HG02840 (cell line): Measurements from ENCODE around the gene GPR160.
"Not testable (repeated sequence)": the region's sequence is repeated elsewhere in the genome, so short reads cannot be mapped to it uniquely, and the experiment has no call there.

ENCODE experiments used
- ATAC-seq: cut with Tn5 transposase; IDR thresholded peaks from one replicate; pipeline ENCODE4 v1.9.1; 2021; ENCODE audit warnings: mild to moderate bottlenecking, moderate library complexity, moderate number of reproducible peaks; ENCODE audit not compliant: unreplicated experiment, low FRiP score

GPR160 gene, protein sequence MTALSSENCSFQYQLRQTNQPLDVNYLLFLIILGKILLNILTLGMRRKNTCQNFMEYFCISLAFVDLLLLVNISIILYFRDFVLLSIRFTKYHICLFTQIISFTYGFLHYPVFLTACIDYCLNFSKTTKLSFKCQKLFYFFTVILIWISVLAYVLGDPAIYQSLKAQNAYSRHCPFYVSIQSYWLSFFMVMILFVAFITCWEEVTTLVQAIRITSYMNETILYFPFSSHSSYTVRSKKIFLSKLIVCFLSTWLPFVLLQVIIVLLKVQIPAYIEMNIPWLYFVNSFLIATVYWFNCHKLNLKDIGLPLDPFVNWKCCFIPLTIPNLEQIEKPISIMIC

DNA sequence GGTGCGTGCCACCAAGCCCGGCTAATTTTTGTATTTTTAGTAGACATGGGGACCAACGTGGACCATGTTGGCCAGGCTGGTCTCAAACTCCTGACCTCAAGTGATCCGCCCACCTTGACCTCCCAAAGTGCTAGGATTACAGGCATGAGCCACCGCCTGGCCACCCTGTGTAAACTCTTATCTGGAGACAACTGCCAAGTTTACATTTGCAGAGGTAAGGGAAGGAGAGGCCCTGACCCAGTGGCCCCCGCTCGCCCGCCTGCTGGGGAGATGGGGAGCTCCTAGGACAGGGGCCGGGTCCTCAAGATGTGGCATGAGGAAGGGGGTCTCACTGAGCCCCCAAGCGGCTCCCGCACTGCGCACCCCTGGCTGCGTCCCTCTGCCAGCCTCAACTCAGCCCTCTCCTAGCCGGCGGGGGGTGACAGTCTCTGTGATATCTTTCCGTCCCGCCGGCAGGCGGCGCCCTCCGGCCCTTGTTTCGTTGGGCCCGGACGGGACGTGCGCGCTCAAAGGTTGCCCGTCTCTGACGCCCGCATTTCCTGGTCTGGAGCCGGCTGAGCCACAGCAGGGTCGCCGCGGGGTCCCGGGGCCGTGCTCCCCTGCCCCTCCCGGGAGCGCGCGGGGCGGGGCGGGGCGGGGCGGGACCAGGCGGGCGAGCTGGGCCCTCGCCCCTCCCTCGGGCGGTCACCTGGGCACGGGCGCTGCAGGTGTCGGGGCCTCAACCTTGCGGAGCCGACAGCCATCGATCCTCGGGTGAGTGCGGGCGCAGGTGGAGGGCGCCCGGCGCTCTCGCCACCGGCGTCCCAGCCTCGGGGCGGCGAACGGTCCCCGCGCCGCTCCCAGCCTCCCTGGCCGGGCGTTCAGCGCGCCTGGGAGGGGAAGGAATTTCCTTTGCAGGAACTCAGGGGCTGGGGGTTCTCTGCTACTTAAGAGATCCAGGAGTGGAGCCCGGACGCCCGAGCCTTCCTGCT lies at the start of gene GPR160:
Gene GPR160 (plus strand): TSS at position 533 of the 971 bp plus-strand sequence. CDS start 45,978 bp downstream, outside the sequence.
- peak; percentile 84 for ATAC-seq

DNA sequence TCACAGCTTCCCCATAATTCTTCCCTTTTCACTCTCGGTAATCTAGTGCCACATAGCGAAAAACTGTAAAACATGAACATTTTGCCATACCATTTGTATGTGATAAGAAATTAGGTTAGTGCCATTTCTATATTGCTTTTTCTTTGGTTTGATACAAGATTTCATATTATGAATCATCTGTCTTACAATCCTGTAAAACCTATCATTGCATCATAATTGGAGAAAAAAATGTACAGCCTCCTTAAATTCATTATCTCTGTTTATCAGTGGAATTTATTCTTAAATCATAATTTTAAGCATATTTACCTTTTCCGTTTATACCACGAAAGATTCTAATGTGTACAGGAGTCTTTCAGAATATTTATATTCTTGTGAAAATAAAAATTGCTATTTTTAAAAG lies 47.4 kb upstream of the GPR160 start:
- ATAC-seq = no peak

DNA sequence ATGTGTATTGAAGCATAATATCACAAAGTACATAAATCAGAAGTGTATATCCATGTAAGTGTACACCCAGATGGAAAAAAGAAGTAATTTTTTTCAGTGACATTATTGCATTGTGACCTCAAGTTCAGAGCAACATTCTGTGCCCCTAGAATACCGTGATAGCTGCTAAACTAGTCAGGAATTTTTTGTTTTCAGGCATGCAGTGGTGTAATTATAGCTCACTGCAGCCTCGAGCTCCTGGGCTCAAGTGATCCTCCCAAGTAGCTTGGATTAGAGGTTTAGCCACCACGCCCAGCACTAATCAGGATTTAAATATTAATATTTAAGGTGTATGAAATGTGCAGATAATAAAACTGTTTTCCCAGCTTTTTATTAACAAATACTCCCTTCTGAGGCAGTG lies 45.6 kb upstream of the GPR160 start:
- ATAC-seq = no peak

DNA sequence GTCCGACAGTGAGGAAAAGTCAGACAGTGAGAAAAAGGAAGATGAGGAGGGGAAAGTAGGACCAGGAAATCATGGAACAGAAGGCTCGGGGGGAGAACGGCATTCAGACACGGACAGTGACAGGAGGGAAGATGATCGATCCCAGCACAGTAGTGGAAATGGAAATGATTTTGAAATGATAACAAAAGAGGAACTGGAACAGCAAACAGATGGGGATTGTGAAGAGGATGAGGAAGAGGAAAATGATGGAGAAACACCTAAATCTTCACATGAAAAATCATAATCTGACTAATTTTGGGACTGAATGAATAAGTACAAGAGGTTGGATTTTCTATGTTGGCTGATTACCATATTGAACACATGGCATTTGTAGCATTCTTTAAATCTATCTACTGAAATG lies 45.0 kb upstream of the GPR160 start:
- ATAC-seq = no peak

DNA sequence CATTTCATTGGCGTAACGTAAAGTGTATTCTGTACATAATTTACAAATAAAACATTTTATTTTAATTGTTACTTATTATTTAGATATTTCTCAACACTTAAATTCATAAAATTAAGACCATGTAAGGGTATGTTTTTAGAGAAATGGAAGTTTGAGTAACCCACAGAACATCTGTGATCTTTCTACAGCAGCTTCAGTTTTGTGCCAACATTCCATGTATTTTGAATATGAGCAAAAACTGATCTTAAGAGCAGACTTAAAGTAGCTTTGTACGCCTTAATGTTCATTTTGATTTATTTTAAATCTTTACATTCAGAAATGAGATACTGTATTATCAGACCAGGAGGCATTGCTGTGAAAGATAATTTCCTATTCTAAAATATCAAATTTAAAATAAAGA lies 44.0 kb upstream of the GPR160 start:
- ATAC-seq = no peak

DNA sequence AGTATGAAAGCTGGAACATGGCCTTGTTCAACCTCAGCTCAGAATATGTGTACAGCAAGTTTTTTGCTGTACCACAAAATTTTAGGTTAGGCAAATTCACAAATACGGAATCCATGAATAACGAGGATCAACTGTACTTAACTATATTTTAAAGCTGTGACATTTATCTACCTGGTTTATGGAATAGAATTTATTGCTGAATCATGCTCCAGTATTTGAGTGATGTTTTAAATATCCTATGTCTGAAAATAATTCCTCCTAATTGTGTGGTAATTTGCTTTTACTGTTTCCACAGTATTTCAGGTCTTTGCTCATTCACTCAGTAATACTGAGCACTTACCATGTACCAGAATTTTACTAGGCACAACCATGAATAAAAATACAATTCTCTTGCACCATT lies 41.7 kb upstream of the GPR160 start:
- no peak for ATAC-seq

DNA sequence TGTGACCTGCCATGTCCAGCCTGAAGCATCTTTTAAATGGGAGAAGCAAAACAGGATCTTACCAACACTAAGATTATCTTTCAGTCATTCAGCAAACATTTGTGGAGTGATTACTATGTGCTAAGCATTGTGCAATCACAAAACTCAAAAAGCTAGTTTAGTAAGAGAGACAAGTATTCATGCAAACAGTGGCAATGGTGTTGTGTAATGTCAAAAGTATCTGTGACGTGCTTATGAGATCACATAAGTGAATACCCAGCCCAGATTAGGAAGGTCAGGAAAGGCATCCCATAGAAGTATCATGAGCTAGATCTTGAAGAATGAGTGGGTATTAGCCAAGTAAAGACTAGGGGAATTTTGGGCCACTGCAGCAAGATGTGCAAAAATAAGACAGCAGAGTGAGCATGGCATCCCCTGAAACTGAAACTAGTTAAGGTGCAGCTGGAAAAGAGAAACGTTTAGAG lies 39.1 kb upstream of the GPR160 start:
- no peak for ATAC-seq

DNA sequence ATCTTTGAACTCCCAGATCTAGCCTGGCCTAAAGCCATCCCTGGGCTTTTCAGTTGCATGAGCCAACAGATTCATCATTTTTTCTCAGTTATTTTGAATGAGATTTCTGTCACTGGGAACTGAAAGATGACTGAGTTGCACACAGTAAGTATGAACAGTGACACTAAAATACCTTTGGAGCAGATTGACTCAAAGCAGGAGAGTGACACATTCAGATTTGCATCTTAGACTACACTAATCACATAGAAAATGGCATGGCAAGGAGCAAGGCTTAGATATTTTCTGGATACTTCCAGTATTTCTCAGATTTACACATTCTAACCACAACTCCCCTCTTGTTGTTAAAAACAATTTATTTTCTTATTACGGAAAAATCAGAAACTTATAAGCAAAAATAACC lies 38.4 kb upstream of the GPR160 start:
- peak; percentile 88 for ATAC-seq

DNA sequence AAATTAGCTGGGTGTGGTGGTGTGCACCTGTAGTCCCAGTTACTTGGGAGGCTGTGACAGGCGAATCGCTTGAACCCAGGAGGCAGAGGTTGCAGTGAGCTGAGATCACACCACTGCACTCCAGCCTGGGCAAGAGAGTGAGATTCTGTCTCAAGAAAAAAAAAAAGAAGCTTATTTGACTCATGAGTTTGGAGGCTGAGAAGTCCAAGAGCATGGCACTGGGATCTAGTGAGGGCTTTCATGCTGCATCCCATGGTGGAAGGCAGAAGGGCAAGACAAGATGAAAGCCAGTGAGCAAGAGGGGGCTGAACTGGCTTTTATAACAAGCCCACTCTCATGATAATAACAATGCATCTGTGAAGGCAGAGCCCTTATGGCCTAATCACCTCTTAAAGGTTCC lies 37.7 kb upstream of the GPR160 start:
- ATAC-seq = no peak

DNA sequence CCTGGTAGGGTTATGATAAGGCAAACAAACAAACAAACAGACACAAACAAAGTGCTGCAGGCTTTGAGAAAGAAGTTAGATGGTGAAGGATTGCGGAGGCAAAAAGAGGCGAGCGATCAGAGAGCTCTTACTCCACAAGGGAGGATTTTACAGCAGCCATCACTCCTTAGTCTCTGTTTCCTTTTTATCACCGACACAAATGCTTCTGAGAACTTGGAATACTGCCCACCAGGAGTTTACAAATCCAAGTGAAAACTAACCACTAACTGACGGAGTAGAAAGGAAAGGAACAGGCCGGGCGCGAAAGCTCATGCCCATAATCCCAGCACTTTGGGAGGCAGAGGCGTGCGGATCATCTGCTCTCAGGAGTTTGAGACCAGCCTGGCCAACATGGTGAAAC lies 35.6 kb upstream of the GPR160 start:
- ATAC-seq = no peak

DNA sequence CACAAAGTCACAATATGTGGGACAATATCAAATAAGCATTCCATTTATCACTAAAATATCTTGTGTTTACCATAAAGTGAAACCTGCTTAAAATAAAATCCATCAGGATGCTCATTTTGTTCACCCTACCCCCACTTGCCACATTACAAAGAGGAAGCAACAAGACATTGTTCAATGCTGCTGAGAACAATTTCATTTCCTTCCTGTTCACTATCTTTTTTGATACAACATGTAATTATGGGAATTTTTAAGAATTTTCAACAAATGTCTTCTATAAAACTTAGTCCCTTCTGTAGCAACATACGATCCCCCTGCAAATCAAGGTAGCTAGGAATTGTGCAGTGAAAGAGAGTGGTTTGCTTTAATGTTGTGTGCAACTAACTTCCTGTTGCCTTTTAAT lies 34.9 kb upstream of the GPR160 start:
- no peak for ATAC-seq

DNA sequence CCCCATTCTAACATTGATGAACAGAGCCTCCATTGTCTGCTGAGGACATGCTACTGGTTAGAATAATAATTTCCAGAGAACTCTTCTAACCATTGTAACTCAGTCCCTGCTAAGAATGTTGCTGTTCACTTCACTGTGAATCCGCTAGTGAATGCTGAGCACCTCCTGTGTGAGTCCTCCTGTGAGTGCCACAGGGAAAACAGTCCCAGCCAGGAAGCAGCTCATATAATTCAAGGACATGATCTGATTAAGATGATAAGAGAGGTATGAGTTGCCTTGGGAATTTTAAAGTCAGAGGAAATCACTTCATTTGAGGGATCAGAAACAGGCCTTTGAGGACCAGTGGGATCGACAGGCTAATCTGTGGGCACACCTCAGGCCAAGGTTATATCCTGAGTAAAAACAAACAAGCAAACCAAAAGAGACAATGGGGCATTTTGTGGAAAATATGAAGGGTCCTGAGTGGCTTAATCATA lies 33.9 kb upstream of the GPR160 start:
- no peak for ATAC-seq

DNA sequence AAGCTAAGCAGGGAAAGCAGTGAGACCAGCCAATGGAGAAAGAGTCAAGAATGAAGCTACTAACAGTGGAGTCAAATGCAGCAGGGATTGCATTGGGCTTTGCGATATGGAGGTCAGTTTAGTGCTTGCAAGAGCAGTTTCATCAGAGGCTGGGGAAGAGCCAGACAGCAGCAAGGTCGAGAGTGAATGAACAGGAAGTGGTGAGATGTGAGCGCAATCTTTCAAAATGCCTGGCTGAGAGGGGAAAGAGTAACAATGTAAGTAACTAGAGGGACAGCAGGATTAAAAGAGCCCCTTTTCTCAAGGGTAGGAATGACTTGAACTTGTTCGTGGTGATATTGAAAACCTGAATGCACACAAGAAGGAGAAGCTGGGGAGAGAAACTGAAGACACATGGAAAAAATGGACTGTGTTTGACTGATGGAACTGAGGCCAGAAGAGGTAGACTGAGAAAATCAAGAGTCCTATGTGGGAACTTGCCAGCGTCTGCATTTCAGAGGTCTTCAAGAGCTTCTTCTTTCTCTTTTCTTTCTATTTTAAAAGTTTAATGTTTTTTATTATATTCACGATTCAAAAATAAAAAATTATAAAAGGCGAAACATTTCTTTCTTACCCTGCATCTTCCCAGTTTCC lies 30.6 kb upstream of the GPR160 start:
- peak; percentile 77 for ATAC-seq

DNA sequence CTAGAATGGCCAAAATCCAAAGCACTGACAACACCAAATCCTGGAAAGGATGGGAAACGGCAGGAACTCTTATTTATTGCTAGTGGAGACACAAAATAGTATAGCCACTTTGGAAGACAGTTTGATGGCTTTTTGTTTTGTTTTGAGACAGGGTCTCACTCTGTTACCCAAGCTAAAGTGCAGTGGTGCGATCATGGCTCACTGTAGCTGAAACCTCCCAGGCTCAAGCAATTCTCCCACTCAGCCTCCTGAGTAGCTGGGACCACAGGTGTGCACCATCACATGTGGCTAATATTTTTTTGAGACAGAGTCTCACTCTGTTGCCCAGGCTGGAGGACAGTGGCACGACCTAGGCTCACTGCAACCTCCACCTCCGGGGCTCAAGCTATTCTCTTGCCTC lies 27.3 kb upstream of the GPR160 start:
- ATAC-seq = no peak

DNA sequence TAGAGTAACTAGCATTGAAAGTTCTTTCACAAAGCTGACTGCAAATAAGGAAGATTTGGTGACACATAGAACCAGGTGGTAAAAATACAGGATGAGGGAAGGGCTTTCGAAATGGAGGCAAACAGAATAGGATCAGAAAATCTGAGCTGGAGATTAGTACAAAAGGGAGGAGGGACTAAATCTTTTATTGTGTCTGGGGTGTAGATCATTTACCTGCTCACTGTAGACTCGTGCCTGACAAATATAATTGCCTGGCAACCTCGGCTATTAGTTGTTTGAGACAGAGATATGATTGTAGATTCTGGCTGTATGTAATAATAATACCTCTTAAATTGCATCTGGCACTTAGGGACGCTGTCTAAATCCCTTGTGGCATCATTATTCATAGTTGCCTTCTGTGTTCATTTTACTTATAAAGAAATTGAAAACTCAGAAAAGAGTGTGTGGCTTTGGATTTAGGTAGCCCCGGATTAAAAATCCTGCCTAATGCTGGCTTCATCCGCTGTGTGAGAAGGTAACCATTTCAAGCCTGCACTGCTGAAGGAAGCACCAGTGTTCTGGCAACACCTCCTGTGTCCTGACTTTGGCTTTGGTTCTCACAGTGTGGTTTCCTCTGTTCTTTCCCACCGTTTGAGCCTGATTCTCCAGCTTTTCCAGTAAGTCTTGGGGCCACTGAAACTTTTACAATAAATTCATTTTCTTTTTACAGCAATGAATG lies 25.0 kb upstream of the GPR160 start:
- no peak for ATAC-seq

DNA sequence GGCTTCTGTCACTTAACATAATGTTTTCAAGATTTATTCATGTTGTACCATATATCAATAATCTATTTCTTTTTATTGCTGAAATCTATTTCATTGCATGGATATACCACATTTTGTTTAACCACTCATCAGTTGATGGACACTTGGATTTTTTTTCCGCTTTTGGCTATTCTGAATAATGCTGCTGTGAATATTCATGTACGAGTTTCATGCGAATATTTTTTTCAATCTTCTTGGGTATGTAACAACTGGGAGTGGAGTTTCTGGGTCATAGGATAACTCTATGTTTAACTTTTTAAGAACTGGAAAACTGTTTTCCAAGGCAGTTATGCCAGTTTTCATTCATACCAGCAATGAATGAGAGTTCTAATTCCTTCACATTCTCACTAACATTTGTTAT lies 21.7 kb upstream of the GPR160 start:
- ATAC-seq = no peak

DNA sequence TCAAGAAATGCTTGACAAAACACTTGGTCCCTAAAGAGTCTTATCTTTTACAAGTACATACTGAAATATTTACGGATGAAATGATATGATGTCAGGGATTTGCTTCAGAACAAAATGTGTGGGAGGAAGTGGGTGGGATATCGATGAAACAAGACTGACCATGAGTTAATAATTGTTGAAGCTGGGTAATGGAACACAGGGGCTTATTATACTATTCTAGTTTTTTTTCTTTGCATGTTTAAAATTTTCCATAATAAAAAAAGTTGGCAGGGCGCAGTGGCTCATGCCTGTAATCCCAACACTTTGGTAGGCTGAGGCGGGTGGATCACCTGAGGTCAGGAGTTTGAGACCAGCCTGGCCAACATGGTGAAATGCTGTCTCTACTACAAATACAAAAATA lies 18.5 kb upstream of the GPR160 start:
- ATAC-seq = not testable (repeated sequence)

DNA sequence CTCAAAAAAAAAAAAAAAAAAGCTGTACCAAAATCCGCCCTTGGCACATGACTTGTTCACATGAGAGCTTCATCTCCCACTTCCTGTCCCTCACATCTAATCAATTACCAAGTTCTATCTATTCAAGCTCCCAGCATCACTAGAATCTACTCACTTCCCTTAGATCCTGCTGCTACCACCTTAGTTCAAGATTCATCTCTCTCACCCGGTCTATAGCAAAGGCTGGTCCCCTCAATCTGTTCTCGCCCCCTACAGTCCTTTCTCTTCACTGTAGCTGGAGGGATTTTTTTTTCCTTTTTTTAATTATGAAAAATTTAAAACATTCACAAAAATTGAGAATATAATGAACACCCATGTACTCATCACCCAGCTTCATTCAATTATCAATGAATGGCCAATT lies 16.7 kb upstream of the GPR160 start:
- ATAC-seq = no peak

DNA sequence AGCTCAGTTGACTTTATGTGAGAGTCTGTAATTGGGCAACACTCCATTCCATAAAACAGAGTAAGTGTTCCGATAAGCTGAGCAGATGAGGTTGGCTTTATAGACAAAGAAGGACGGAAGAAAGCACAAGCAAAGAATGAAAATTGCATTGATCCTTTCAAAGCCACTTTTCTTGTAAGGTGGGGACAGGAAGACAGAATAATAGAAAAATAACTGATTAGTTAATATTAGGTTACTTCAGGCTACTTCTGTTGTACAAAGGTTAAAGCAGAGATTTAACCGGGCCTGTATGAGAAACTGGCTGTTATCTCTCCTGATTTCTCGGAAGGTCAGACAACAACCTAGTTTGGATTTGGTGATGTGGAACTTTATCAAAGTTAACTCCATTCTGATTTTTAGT lies 15.5 kb upstream of the GPR160 start:
- ATAC-seq = no peak

DNA sequence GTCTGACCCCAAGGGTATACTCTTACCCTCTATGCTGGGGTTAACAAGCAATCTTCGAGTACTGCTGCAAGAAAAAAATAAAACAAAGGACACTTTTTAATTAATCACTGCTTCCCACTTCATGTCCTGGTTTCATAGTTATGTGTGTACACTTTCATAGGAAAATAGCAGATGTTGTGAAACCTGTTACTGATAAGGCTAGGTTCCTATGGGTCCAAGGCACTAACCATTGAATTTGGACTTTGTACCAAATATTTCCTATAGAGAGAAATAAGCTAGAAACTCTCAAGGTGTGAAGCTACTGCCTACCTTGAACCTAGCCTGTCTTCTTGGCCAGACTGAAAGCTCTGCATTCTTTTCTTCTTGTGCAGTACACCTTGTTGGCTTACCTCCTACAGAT lies 14.6 kb upstream of the GPR160 start:
- no peak for ATAC-seq
